Glutamatergic neuron (in vitro differentiated cells): Measurements from ENCODE around the gene SGTB. TPM values are rescaled to one million over a fixed set of nuclear protein-coding genes. Genes with fewer than 3 reads are reported as not detected.
"Not testable (repeated sequence)": the region's sequence is repeated elsewhere in the genome, so short reads cannot be mapped to it uniquely, and the experiment has no call there.

Experiments
- DNase-seq: peaks from one replicate; pipeline ENCODE4 v3.0.0; 2022
- H3K27ac Mint-ChIP-seq: one replicate; pipeline ENCODE4 v1.8.0; 2020; ENCODE audit warnings: mild to moderate bottlenecking, mixed read lengths, inconsistent platforms; ENCODE audit not compliant: unreplicated experiment
- H3K27me3 Mint-ChIP-seq: one replicate; pipeline ENCODE4 v1.8.0; 2020; ENCODE audit warnings: mild to moderate bottlenecking, moderate library complexity, mixed read lengths, inconsistent platforms; ENCODE audit not compliant: unreplicated experiment
- H3K36me3 Mint-ChIP-seq: one replicate; pipeline ENCODE4 v1.8.0; 2020; ENCODE audit warnings: mild to moderate bottlenecking, mixed read lengths, inconsistent platforms; ENCODE audit not compliant: unreplicated experiment
- H3K4me1 Mint-ChIP-seq: one replicate; pipeline ENCODE4 v1.8.0; 2020; ENCODE audit warnings: mild to moderate bottlenecking, low read depth, mixed read lengths, inconsistent platforms; ENCODE audit not compliant: unreplicated experiment
- H3K4me3 Mint-ChIP-seq: one replicate; pipeline ENCODE4 v1.8.0; 2020; ENCODE audit warnings: mild to moderate bottlenecking, mixed read lengths, inconsistent platforms; ENCODE audit not compliant: unreplicated experiment
- H3K9me3 Mint-ChIP-seq: one replicate; pipeline ENCODE4 v1.8.0; 2020; ENCODE audit warnings: mild to moderate bottlenecking, moderate library complexity, mixed read lengths, inconsistent platforms; ENCODE audit not compliant: unreplicated experiment
- total RNA-seq: library from RNA; stranded (reverse); fragmentation: NEBNext Ultra II Directional; extraction: Animal tissue kit (Norgen Biotek cat#: 25700); gene quantifications from one replicate; pipeline ENCODE4 v1.2.1, GENCODE V29; 2021; ENCODE audit not compliant: unreplicated experiment
- TF ChIP-seq, protein P1 (sequence below): fragments of 200-600 bp; sonication (generic); IDR thresholded peaks from one replicate; pipeline ENCODE4 v1.5.0; 2021; ENCODE audit not compliant: partially characterized antibody, unreplicated experiment

SGTB gene
- total RNA-seq, 1 donor from 2014 or later: 33.2 TPM

GRCh38 chr5:65625743-65626142 is 96.2 kb downstream of the SGTB start:
- peak overlapping the region; percentile 98 for H3K4me3 Mint-ChIP-seq
- H3K27me3 Mint-ChIP-seq: peaks cover 7% of the 10 kb centered on the region
- peaks cover 9% of the 10 kb centered on the region for H3K4me1 Mint-ChIP-seq
- H3K36me3 Mint-ChIP-seq: no peaks in the 10 kb centered on the region
- no peak for DNase-seq
- TF ChIP-seq, protein P1, sequence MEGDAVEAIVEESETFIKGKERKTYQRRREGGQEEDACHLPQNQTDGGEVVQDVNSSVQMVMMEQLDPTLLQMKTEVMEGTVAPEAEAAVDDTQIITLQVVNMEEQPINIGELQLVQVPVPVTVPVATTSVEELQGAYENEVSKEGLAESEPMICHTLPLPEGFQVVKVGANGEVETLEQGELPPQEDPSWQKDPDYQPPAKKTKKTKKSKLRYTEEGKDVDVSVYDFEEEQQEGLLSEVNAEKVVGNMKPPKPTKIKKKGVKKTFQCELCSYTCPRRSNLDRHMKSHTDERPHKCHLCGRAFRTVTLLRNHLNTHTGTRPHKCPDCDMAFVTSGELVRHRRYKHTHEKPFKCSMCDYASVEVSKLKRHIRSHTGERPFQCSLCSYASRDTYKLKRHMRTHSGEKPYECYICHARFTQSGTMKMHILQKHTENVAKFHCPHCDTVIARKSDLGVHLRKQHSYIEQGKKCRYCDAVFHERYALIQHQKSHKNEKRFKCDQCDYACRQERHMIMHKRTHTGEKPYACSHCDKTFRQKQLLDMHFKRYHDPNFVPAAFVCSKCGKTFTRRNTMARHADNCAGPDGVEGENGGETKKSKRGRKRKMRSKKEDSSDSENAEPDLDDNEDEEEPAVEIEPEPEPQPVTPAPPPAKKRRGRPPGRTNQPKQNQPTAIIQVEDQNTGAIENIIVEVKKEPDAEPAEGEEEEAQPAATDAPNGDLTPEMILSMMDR: no peak
- peak overlapping the region; percentile 78 for H3K27ac Mint-ChIP-seq
- peaks cover 1% of the 10 kb centered on the region for H3K9me3 Mint-ChIP-seq

- TF ChIP-seq, protein P1: no peak
- no peaks in the 10 kb centered on the region for H3K36me3 Mint-ChIP-seq
- H3K4me1 Mint-ChIP-seq: peaks cover 9% of the 10 kb centered on the region
- H3K27ac Mint-ChIP-seq: peak within 1 kb of the TSS; percentile 94
- peaks cover 7% of the 10 kb centered on the region for H3K27me3 Mint-ChIP-seq
- peaks cover 1% of the 10 kb centered on the region for H3K9me3 Mint-ChIP-seq
- peak within 1 kb of the TSS; percentile 98 for H3K4me3 Mint-ChIP-seq
- DNase-seq: peak; percentile 71
These were observed 97.0 kb downstream of the SGTB start, which contains the start of the genes SHLD3 and TRAPPC13 for GRCh38 chr5:65624571-65625555. Gene SHLD3, plus strand, starts transcription at chr5:65625027. Its CDS starts 4,561 bp downstream, at chr5:65629588. Gene TRAPPC13, plus strand, starts transcription at chr5:65625027. Its CDS starts 34 bp downstream, at chr5:65625061.

GRCh38 chr5:65624025-65624570 is 97.8 kb downstream of the SGTB start, which contains the start of gene TRIM23:
Gene TRIM23, minus strand, starts transcription at chr5:65624333. Its CDS starts 59 bp downstream, at chr5:65624274.
- peaks cover 1% of the 10 kb centered on the region for H3K9me3 Mint-ChIP-seq
- DNase-seq: peak; percentile 90
- H3K4me3 Mint-ChIP-seq: peak within 1 kb of the TSS; percentile 98
- H3K27me3 Mint-ChIP-seq: peaks cover 7% of the 10 kb centered on the region
- H3K36me3 Mint-ChIP-seq: no peaks in the 10 kb centered on the region
- H3K27ac Mint-ChIP-seq: peak within 1 kb of the TSS; percentile 94
- TF ChIP-seq, protein P1: no peak
- H3K4me1 Mint-ChIP-seq: peaks cover 9% of the 10 kb centered on the region

GRCh38 chr5:65623482-65623881 is 98.4 kb downstream of the SGTB start:
- Mint-ChIP-seq H3K27me3 (peaks cover 7% of the 10 kb centered on the region), H3K36me3 (no peaks in the 10 kb centered on the region), H3K27ac (peak overlapping the region; percentile 94), H3K4me1 (peaks cover 9% of the 10 kb centered on the region), H3K4me3 (peak overlapping the region; percentile 98), H3K9me3 (peaks cover 1% of the 10 kb centered on the region)
- TF ChIP-seq, protein P1: no peak
- no peak for DNase-seq

- not testable (repeated sequence) for DNase-seq, H3K27ac Mint-ChIP-seq, H3K36me3 Mint-ChIP-seq, H3K27me3 Mint-ChIP-seq, H3K9me3 Mint-ChIP-seq, H3K4me1 Mint-ChIP-seq, H3K4me3 Mint-ChIP-seq
These were observed 99.9 kb downstream of the SGTB start for GRCh38 chr5:65621961-65622360.
